ENCODE results near the gene CFAP47.

Gene CFAP47

DNA sequence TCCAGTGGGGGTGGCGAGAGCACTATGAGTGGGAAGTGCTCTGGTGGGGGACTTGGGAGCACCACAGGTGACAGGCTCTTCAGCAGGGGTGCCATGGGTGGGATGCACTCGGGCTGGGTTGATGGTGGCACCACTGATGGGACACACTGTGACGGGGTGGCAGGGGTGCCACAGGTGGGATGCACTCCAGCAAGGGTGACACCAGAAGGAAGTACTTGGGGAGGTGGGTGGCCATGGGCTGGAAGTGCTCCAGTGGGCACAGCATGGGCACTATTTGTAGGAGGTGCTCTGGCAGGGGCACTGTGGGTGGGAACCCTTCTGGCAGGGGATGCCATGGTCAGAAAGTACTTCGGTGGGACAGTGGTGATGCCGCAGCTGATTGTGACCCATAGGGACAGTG, 346.6 kb downstream of the CFAP47 start:
- no peak overlapping the region for H3K27ac ChIP-seq (ENCODE audit: low read length)
- no peak overlapping the region for H3K4me3 ChIP-seq (ENCODE audit: low read length)
- no peaks in the 10 kb centered on the region for H3K27me3 ChIP-seq (ENCODE audit: control insufficient read depth, insufficient read depth, low read length)
- no peaks in the 10 kb centered on the region for H3K4me1 ChIP-seq (ENCODE audit: control insufficient read depth, low read depth, low read length)
- H3K9me3 ChIP-seq (ENCODE audit: control insufficient read depth, low read depth, low read length), result peaks cover 19% of the 10 kb centered on the region
- H3K36me3 ChIP-seq (ENCODE audit: control insufficient read depth, low read depth, low read length), result no peaks in the 10 kb centered on the region
- no peak overlapping the region for H3K9ac ChIP-seq (ENCODE audit: low read length)

DNA sequence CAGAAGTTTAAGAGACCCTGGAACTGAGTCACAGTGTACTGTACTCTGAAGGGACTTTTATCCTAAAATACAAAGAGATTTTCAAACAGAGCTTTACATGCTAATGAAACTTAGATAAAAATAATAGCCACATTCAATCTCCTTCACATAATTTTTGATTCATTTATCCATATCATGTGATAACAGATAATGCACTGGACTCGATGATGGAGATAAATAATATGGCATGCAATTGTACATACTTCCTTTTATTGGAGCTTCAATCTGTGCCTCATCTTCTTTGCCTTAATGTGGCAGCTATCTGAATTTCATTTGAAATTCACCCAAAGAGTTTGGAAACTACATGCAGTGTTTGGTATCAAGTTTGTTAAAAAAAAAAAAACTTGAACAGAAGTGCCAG, 390.6 kb downstream of the CFAP47 start:
- Histone ChIP-seq H3K36me3 (ENCODE audit: control insufficient read depth, low read depth, low read length) (no peaks in the 10 kb centered on the region), H3K4me1 (ENCODE audit: control insufficient read depth, low read depth, low read length) (no peaks in the 10 kb centered on the region), H3K27ac (ENCODE audit: low read length) (no peak overlapping the region), H3K4me3 (ENCODE audit: low read length) (no peak overlapping the region), H3K9me3 (ENCODE audit: control insufficient read depth, low read depth, low read length) (peaks cover 9% of the 10 kb centered on the region), H3K9ac (ENCODE audit: low read length) (no peak overlapping the region), H3K27me3 (ENCODE audit: control insufficient read depth, insufficient read depth, low read length) (no peaks in the 10 kb centered on the region)

DNA sequence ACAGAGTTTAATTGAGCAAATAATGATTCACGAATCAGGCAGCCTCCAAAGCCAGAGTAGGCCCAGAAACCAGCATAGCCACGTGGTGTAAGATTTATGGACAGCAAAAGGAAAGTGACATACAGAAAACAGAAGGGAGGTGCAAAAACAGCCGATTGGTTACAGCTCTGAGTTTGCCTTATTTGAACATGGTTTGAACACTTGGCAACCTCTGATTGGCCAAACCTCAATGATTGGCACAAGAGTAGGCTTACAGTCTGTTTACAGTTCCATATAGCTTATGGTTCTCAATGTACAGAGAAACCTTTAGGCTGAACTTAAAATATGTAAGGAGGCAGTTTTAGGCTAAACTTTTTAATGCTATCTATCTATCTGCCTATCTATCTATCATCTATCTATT, 394.8 kb downstream of the CFAP47 start:
- no peak overlapping the region for H3K4me3 ChIP-seq (ENCODE audit: low read length)
- no peaks in the 10 kb centered on the region for H3K36me3 ChIP-seq (ENCODE audit: control insufficient read depth, low read depth, low read length)
- no peaks in the 10 kb centered on the region for H3K27me3 ChIP-seq (ENCODE audit: control insufficient read depth, insufficient read depth, low read length)
- H3K27ac ChIP-seq (ENCODE audit: low read length), result no peak overlapping the region
- H3K9me3 ChIP-seq (ENCODE audit: control insufficient read depth, low read depth, low read length), result peaks cover 9% of the 10 kb centered on the region
- H3K9ac ChIP-seq (ENCODE audit: low read length), result no peak overlapping the region
- no peaks in the 10 kb centered on the region for H3K4me1 ChIP-seq (ENCODE audit: control insufficient read depth, low read depth, low read length)

DNA sequence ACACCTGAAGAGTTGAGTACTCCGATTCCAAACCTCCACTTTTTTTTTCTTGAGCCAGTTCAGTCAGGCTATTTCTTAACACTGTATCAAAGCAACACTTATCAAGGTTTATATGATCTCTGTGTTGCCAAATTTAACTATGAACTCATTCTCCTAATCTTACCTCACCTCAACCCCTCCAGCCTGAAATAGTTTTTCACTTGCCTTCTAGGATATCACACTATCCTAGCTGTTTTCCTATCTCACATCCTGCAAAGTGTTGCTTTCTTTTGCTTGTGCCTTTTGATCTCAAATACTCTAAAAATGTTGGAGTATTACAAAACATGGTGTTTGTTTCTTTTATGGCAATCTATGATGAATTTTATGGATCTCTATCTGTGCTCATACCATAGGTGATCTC, 415.0 kb downstream of the CFAP47 start:
- H3K4me3 ChIP-seq (ENCODE audit: low read length), result no peak overlapping the region
- H3K27ac ChIP-seq (ENCODE audit: low read length), result no peak overlapping the region
- no peaks in the 10 kb centered on the region for H3K27me3 ChIP-seq (ENCODE audit: control insufficient read depth, insufficient read depth, low read length)
- no peak overlapping the region for H3K9ac ChIP-seq (ENCODE audit: low read length)
- no peaks in the 10 kb centered on the region for H3K4me1 ChIP-seq (ENCODE audit: control insufficient read depth, low read depth, low read length)
- H3K36me3 ChIP-seq (ENCODE audit: control insufficient read depth, low read depth, low read length), result no peaks in the 10 kb centered on the region
- peaks cover 16% of the 10 kb centered on the region for H3K9me3 ChIP-seq (ENCODE audit: control insufficient read depth, low read depth, low read length)

DNA sequence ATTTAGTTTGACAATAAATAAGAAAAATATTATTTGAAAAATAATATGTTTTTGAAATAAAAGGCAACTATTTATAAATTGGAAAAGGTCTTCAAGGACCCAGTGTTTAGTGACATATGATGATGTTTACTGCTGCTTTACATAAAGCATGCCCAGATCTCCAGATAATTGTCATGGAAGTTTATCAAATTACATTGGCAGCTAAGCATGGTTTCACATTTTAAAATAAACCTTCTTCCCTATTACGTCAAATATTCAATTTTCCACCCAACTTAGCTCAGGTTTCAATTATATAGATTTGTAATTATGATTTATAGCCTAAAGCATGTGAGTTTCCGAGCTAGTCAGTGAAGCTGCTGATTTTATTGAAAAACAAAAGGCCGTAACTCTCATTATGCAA, 417.2 kb downstream of the CFAP47 start:
- Histone ChIP-seq H3K9me3 (ENCODE audit: control insufficient read depth, low read depth, low read length) (peaks cover 9% of the 10 kb centered on the region), H3K4me1 (ENCODE audit: control insufficient read depth, low read depth, low read length) (no peaks in the 10 kb centered on the region), H3K4me3 (ENCODE audit: low read length) (no peak overlapping the region), H3K9ac (ENCODE audit: low read length) (no peak overlapping the region), H3K36me3 (ENCODE audit: control insufficient read depth, low read depth, low read length) (no peaks in the 10 kb centered on the region), H3K27ac (ENCODE audit: low read length) (no peak overlapping the region), H3K27me3 (ENCODE audit: control insufficient read depth, insufficient read depth, low read length) (no peaks in the 10 kb centered on the region)

DNA sequence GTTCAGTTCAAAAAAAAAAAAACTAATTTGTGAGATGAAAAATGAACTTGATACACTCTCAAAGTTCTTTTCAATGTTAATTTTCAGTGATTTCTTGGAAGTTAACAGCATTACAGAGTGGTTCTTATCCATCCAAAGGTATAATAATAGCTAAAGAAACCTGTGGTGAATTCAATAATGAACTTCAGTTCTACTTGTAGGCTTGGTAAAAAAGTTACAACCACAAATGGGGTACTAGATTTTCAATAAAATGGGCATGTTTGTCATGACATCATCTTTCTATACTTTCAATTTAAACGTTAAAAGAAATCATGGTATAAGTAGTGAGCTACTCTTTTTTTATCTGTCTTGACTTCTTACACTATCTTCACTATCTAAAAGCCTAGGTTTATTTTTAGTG, 424.8 kb downstream of the CFAP47 start:
- no peaks in the 10 kb centered on the region for H3K4me1 ChIP-seq (ENCODE audit: control insufficient read depth, low read depth, low read length)
- no peaks in the 10 kb centered on the region for H3K36me3 ChIP-seq (ENCODE audit: control insufficient read depth, low read depth, low read length)
- H3K4me3 ChIP-seq (ENCODE audit: low read length), result no peak overlapping the region
- H3K27me3 ChIP-seq (ENCODE audit: control insufficient read depth, insufficient read depth, low read length), result no peaks in the 10 kb centered on the region
- H3K27ac ChIP-seq (ENCODE audit: low read length), result no peak overlapping the region
- H3K9me3 ChIP-seq (ENCODE audit: control insufficient read depth, low read depth, low read length), result peaks cover 11% of the 10 kb centered on the region
- no peak overlapping the region for H3K9ac ChIP-seq (ENCODE audit: low read length)

DNA sequence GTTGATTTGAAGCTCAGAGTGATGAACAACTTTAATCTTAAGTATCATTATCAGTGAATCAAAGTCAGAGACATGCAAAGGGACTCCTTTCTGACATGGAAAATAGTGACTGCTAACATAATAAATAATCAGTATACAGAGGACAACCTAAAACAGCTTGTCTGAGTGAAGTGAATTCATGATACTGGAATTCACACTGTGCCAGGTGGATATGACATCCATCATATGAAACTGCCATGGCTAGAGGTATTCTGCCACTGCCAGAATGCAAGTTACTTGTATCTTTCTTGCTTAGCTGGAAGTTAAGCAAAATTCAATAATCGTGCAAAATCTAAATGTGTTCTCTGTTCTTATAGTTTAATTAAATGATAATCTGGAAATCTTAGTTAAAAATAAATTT, 429.0 kb downstream of the CFAP47 start:
- Histone ChIP-seq H3K4me3 (ENCODE audit: low read length) (no peak overlapping the region), H3K9me3 (ENCODE audit: control insufficient read depth, low read depth, low read length) (peaks cover 14% of the 10 kb centered on the region), H3K27me3 (ENCODE audit: control insufficient read depth, insufficient read depth, low read length) (no peaks in the 10 kb centered on the region), H3K4me1 (ENCODE audit: control insufficient read depth, low read depth, low read length) (no peaks in the 10 kb centered on the region), H3K36me3 (ENCODE audit: control insufficient read depth, low read depth, low read length) (no peaks in the 10 kb centered on the region), H3K9ac (ENCODE audit: low read length) (no peak overlapping the region), H3K27ac (ENCODE audit: low read length) (no peak overlapping the region)

DNA sequence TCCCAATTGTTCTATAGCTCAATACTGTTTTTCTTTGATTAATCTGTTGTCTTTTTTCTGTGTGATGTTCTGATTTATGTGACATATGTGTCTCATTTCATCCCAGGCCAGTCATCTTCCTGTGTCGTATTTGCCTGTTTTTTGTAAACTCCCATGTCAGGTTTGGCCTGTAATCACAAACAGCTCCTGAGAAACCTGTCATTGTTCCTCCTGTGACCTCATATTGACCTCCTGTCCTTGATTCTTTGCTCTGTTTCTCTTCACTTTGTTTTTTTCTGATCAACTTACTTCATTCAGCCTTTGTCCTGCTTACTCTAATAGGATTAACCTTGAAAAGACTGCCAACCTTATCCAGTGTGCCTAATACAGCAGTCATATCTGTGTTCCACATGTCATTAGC, 438.3 kb downstream of the CFAP47 start:
- no peaks in the 10 kb centered on the region for H3K4me1 ChIP-seq (ENCODE audit: control insufficient read depth, low read depth, low read length)
- no peak overlapping the region for H3K4me3 ChIP-seq (ENCODE audit: low read length)
- no peak overlapping the region for H3K27ac ChIP-seq (ENCODE audit: low read length)
- H3K36me3 ChIP-seq (ENCODE audit: control insufficient read depth, low read depth, low read length), result no peaks in the 10 kb centered on the region
- H3K27me3 ChIP-seq (ENCODE audit: control insufficient read depth, insufficient read depth, low read length), result no peaks in the 10 kb centered on the region
- peaks cover 28% of the 10 kb centered on the region for H3K9me3 ChIP-seq (ENCODE audit: control insufficient read depth, low read depth, low read length)
- no peak overlapping the region for H3K9ac ChIP-seq (ENCODE audit: low read length)

DNA sequence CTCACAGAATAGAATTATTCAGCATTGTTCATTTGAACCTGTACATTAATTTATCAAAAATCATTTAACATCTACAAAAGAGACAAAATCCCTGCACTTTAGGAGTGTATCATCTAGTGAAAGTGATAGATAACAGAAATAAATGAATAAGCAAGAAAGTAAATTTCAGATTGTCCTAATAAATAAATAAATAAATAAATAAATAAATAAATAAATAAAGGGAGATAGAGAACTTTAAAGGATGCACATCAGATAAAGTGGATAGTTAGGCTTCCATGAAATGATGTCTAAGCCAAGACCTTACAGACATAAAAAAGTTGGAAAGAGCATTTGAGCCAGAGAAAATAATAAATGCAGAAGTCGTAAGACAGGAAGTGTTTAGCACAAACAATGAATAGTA, 444.7 kb downstream of the CFAP47 start:
- no peaks in the 10 kb centered on the region for H3K27me3 ChIP-seq (ENCODE audit: control insufficient read depth, insufficient read depth, low read length)
- no peak overlapping the region for H3K4me3 ChIP-seq (ENCODE audit: low read length)
- no peaks in the 10 kb centered on the region for H3K4me1 ChIP-seq (ENCODE audit: control insufficient read depth, low read depth, low read length)
- H3K9ac ChIP-seq (ENCODE audit: low read length), result no peak overlapping the region
- no peak overlapping the region for H3K27ac ChIP-seq (ENCODE audit: low read length)
- no peaks in the 10 kb centered on the region for H3K36me3 ChIP-seq (ENCODE audit: control insufficient read depth, low read depth, low read length)
- H3K9me3 ChIP-seq (ENCODE audit: control insufficient read depth, low read depth, low read length), result peaks cover 16% of the 10 kb centered on the region

DNA sequence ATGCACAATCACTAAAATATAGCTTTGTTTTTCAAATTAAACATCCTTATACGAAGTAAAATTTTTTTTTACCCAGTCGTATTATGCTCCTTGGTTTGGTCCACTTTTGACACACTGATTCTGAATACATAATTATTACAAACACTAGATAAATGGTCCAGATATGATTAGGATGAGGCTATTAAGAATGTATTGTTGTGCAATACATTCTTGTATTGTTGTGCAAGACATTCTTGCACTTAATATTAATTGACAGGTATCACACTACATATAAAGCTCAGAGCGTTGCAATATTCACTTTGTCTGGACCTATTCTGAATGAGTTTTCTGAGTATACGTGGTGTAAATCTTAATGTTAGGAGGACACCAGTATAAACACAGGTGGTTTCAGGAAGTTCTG, 464.0 kb downstream of the CFAP47 start:
- no peaks in the 10 kb centered on the region for H3K27me3 ChIP-seq (ENCODE audit: control insufficient read depth, insufficient read depth, low read length)
- no peak overlapping the region for H3K9ac ChIP-seq (ENCODE audit: low read length)
- H3K4me1 ChIP-seq (ENCODE audit: control insufficient read depth, low read depth, low read length), result no peaks in the 10 kb centered on the region
- H3K4me3 ChIP-seq (ENCODE audit: low read length), result no peak overlapping the region
- H3K27ac ChIP-seq (ENCODE audit: low read length), result no peak overlapping the region
- H3K9me3 ChIP-seq (ENCODE audit: control insufficient read depth, low read depth, low read length), result peaks cover 11% of the 10 kb centered on the region
- H3K36me3 ChIP-seq (ENCODE audit: control insufficient read depth, low read depth, low read length), result no peaks in the 10 kb centered on the region

DNA sequence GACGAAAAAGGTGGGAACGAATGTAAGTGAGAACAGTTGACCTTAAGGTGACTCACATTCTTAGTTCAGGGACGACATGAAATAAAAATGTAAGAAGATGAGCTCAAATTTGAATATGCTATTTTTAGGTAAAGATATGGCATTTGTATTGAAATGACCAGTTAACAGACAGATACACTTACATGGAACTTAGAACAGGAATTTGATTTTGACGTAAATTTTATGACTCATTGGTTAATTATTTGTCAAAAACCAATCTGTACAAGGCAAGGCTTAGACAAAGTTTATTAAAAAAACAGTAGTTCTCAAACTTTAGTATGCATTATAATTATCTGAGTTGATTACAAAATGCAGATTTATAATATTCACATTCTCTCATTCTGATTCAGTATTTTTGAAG, 469.4 kb downstream of the CFAP47 start:
- no peak overlapping the region for H3K9ac ChIP-seq (ENCODE audit: low read length)

DNA sequence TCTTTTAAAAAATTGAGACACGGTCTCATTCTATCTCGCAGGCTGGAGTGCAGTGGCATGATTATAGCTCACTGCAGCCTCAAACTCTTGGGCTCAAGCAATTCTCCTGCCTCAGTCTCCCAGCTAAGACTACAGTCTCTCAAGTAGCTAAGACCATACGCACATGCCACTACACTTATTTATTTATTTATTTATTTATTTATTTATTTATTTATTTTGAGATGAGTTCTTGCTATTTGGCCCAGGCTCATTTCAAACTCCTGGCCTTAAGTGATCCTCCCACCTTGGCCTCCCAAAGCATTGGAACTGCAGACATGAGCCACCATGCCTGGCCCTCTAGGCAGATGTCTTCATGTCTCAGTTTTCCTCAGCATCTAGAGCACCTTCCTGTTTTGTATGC, 482.2 kb downstream of the CFAP47 start:
- Histone ChIP-seq H3K27ac (ENCODE audit: low read length) (no peak overlapping the region), H3K9ac (ENCODE audit: low read length) (no peak overlapping the region), H3K9me3 (ENCODE audit: control insufficient read depth, low read depth, low read length) (peaks cover 19% of the 10 kb centered on the region), H3K4me3 (ENCODE audit: low read length) (no peak overlapping the region), H3K27me3 (ENCODE audit: control insufficient read depth, insufficient read depth, low read length) (no peaks in the 10 kb centered on the region), H3K36me3 (ENCODE audit: control insufficient read depth, low read depth, low read length) (no peaks in the 10 kb centered on the region), H3K4me1 (ENCODE audit: control insufficient read depth, low read depth, low read length) (no peaks in the 10 kb centered on the region)

More for the DNA sequence above, 469.4 kb downstream of the CFAP47 start:
- no peak overlapping the region for H3K4me3 ChIP-seq (ENCODE audit: low read length)
- no peaks in the 10 kb centered on the region for H3K4me1 ChIP-seq (ENCODE audit: control insufficient read depth, low read depth, low read length)
- peaks cover 10% of the 10 kb centered on the region for H3K9me3 ChIP-seq (ENCODE audit: control insufficient read depth, low read depth, low read length)
- no peaks in the 10 kb centered on the region for H3K36me3 ChIP-seq (ENCODE audit: control insufficient read depth, low read depth, low read length)
- H3K27me3 ChIP-seq (ENCODE audit: control insufficient read depth, insufficient read depth, low read length), result no peaks in the 10 kb centered on the region
- H3K27ac ChIP-seq (ENCODE audit: low read length), result no peak overlapping the region

Data from iPS-18a (cell line).